ENCODE results near the gene PPP1R11. TPM values are rescaled to one million over a fixed set of nuclear protein-coding genes. Genes with fewer than 3 reads are reported as not detected.

PPP1R11 gene
- total and polyA plus RNA-seq, 2 experiments from 2014 or later: 19.6 to 26.6 TPM

- Histone ChIP-seq H3K27me3 (ENCODE audit: insufficient read depth) (peaks cover 25% of the 10 kb centered on the region), H4K20me1 (replicated peaks; ENCODE audit: insufficient read depth) (0 out of 2 replicates have a peak, but pooled peaks cover 4% of the 10 kb centered on the region)
- no peak for ATAC-seq
Observed at GRCh38 chr6:30087876-30088275, 20.9 kb downstream of the PPP1R11 start.

More at GRCh38 chr6:30087876-30088275, 20.9 kb downstream of the PPP1R11 start:
- H3K4me3 Mint-ChIP-seq: no peak overlapping the region
- H3K4me1 Mint-ChIP-seq: peaks cover 5% of the 10 kb centered on the region; the same call in 2 of the 3 replicates
- Histone ChIP-seq H3K4me2 (no peak overlapping the region), H3K9me2 (ENCODE audit: insufficient read depth) (no peaks in the 10 kb centered on the region), H3K27ac (ENCODE audit: low read depth) (no peak overlapping the region), H2AFZ (no peak overlapping the region), H3F3A (replicated peaks; ENCODE audit: low read depth) (no peaks in the 10 kb centered on the region), H3K36me3 (ENCODE audit: insufficient read depth) (no peaks in the 10 kb centered on the region), H3K79me2 (replicated peaks; ENCODE audit: insufficient read depth) (no peaks in the 10 kb centered on the region), H3K4me1 (ENCODE audit: insufficient read depth) (no peaks in the 10 kb centered on the region), H3K4me3 (no peak overlapping the region)
- H3K9me3 Mint-ChIP-seq: peaks cover 10% of the 10 kb centered on the region
- H3K27me3 Mint-ChIP-seq (ENCODE audit: insufficient read depth, low read depth, poor library complexity): peaks cover 10% of the 10 kb centered on the region
- DNase-seq (ENCODE audit: low spot score): no peak
- no peak overlapping the region for H3K27ac Mint-ChIP-seq
- TF ChIP-seq ZNF462 (CRISPR knock-in tag; IDR thresholded peaks at IDR 0.05): no peak
- TF ChIP-seq ZNF331 (CRISPR knock-in tag; IDR thresholded peaks at IDR 0.05; ENCODE audit: low read depth): no peak
- TF ChIP-seq EZH2phosphoT487 (IDR thresholded peaks at IDR 0.05; ENCODE audit: unreplicated experiment): no peak
- TF ChIP-seq POLR2AphosphoS5 (IDR thresholded peaks at IDR 0.05; ENCODE audit: low read depth): no peak
- no peak for TF ChIP-seq EZH2 (IDR thresholded peaks at IDR 0.05; ENCODE audit: low read depth, unreplicated experiment)
- TF ChIP-seq CREB1 (CRISPR knock-in tag; IDR thresholded peaks at IDR 0.05; ENCODE audit: low read depth): no peak
- no peak for TF ChIP-seq STAT1 (IDR thresholded peaks at IDR 0.05; ENCODE audit: unreplicated experiment)
- TF ChIP-seq REST (IDR thresholded peaks at IDR 0.05; ENCODE audit: unreplicated experiment): no peak
- TF ChIP-seq CTCF (conservative IDR thresholded peaks at IDR 0.05; ENCODE audit: low read depth in 2 of 2): no peak
- TF ChIP-seq ETS1 (IDR thresholded peaks at IDR 0.05): no peak
- no peak for TF ChIP-seq NANOG (IDR thresholded peaks at IDR 0.05; ENCODE audit: borderline replicate concordance)
- no peak for TF ChIP-seq ZNF114 (CRISPR knock-in tag; IDR thresholded peaks at IDR 0.05)
- H3K36me3 Mint-ChIP-seq (ENCODE audit: low read depth): peaks cover 2% of the 10 kb centered on the region; the same call in 1 of the 3 replicates
